ENCODE results near the gene NFIX. TPM values are rescaled to one million over a fixed set of nuclear protein-coding genes. Genes with fewer than 3 reads are reported as not detected.

NFIX gene
- polyA plus RNA-seq, 1 donor (not counting 4 experiments of a cell fraction or from before 2014, with no cell fraction given), result 5.2 TPM

DNA sequence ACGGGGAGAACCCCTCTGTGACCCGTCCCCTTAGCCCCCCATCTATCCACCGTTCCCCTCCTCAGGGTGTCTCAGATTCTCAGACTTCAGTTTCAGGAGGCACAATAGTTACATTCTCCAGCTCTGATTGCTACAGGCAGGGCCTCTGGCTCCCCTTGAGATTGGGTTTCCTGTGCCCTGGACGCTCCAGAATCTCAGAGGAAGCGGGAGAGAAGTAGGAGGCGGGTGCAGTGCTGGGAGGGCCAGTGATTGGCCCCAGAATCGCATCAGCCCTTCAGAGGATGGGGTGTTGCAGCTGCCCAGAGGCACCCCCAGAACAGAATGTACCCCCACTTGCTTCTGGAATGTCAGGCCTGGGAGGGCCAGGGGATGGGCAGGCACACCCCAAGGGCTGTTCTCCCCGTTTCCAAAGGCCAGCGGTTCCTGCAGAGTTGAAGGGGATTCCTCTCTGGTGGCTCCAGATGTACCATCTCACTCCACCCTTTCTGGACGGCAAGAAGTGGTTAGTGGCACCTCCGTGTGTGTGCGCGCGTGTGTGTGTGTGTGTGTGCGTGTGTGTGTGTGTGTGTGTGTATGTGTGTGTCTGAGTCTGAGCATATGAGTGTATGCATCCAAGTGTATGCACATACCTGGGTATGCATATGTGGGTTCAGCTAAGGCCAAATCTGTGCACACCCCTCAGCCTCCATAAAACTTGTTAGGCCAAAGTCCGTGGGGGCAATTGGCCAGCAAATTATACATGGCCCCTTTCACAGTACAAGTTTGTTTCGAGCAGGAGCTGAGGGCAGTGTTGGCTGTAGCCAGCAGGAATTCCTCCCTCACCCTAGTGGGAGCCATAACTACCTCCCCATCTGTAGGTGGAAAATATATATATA is 71.9 kb downstream of the NFIX start:
- Histone ChIP-seq H3K36me3 (ENCODE audit: control insufficient read depth in 2 of 2, extremely low read depth in 1 of 2, insufficient read depth in 2 of 2, low read length in 2 of 2) (peaks cover 0 to 5% of the 10 kb centered on the region in 2 experiments), H4K20me1 (ENCODE audit: control insufficient read depth, extremely low read depth, insufficient read depth, low read length) (no peaks in the 10 kb centered on the region), H3K27ac (ENCODE audit: control insufficient read depth, insufficient read depth, low read length) (no peak overlapping the region), H3K9me1 (ENCODE audit: control insufficient read depth, extremely low read depth, insufficient read depth, low read length) (no peaks in the 10 kb centered on the region), H2AFZ (ENCODE audit: control insufficient read depth, low read length) (no peak overlapping the region), H3K27me3 (ENCODE audit: control insufficient read depth, extremely low read depth, insufficient read depth, low read length) (no peaks in the 10 kb centered on the region), H3K9ac (ENCODE audit: control insufficient read depth, extremely low read depth, insufficient read depth, low read length) (no peak overlapping the region), H3K4me1 (ENCODE audit: control insufficient read depth, extremely low read depth, insufficient read depth, low read length) (no peaks in the 10 kb centered on the region), H3K79me2 (ENCODE audit: control insufficient read depth, insufficient read depth, low read length) (peaks cover 29% of the 10 kb centered on the region), H3K9me3 (ENCODE audit: control insufficient read depth, low read depth, low read length) (no peaks in the 10 kb centered on the region), H3K4me2 (ENCODE audit: control insufficient read depth, extremely low read depth, insufficient read depth, low read depth, low read length) (no peak overlapping the region), H3K4me3 (ENCODE audit: control insufficient read depth in 2 of 3, extremely low read depth in 1 of 3, insufficient read depth in 2 of 3, low read depth in 1 of 3, low read length in 3 of 3) (no peak overlapping the region)
- TF ChIP-seq, protein P1, sequence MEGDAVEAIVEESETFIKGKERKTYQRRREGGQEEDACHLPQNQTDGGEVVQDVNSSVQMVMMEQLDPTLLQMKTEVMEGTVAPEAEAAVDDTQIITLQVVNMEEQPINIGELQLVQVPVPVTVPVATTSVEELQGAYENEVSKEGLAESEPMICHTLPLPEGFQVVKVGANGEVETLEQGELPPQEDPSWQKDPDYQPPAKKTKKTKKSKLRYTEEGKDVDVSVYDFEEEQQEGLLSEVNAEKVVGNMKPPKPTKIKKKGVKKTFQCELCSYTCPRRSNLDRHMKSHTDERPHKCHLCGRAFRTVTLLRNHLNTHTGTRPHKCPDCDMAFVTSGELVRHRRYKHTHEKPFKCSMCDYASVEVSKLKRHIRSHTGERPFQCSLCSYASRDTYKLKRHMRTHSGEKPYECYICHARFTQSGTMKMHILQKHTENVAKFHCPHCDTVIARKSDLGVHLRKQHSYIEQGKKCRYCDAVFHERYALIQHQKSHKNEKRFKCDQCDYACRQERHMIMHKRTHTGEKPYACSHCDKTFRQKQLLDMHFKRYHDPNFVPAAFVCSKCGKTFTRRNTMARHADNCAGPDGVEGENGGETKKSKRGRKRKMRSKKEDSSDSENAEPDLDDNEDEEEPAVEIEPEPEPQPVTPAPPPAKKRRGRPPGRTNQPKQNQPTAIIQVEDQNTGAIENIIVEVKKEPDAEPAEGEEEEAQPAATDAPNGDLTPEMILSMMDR (optimal IDR thresholded peaks at IDR 0.05 in 1 of 3, IDR thresholded peaks at IDR 0.05 in 1 of 3, conservative IDR thresholded peaks at IDR 0.05 in 1 of 3; ENCODE audit: extremely low read depth in 1 of 3, insufficient read depth in 2 of 3, low read length in 3 of 3), result no peak
- TF ChIP-seq EZH2 (IDR thresholded peaks at IDR 0.05; ENCODE audit: low read length), result no peak
- DNase-seq (ENCODE audit: low read depth, low spot score), result no peak
- dilution Hi-C loops (cut with MboI; ENCODE audit: extremely low pct_ligation_motif_present, low sequenced_read_pairs), result no loop called here
- no peak for FAIRE-seq

DNA sequence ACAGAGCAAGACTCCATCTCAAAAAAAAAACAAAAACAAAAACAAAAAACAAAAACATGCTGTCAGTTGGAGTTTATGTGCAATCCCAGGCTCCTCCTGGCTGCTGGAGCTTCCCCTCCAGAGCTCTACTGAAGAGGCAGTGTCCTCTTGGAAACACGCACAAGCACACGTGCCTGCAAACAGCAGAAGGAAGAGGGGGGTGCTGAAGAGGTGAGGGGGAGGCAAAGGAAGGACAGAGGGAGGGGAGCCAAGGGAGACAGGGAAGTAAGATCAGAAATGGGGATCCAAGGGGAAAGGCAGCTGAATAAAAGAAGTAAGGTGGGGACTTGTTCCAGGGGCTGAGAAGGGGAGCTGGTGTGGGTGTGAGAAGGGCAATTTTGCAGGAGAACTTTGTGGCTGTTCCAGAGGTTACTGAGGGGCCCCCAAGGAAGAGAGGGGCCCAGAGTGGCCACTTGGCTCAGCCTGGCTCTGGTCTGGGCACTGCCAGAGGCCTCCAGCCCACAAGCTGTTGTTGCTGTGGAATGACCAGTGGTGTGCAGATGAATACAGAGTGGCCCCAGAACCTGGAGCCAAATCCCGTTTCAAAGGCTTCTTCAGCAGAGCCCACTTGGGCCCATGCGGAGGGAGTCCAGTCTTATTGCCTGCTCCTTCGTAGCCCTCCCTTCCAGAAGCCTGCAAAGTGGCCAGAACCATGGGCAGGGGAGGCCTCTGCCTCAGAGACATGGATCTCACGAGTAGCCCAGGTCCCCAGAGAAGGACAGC is 73.0 kb downstream of the NFIX start:
- H3K9me1 ChIP-seq (ENCODE audit: control insufficient read depth, extremely low read depth, insufficient read depth, low read length), result no peaks in the 10 kb centered on the region
- dilution Hi-C loops (cut with MboI; ENCODE audit: extremely low pct_ligation_motif_present, low sequenced_read_pairs), result no loop called here
- H3K4me3 ChIP-seq (ENCODE audit: control insufficient read depth in 2 of 3, extremely low read depth in 1 of 3, insufficient read depth in 2 of 3, low read depth in 1 of 3, low read length in 3 of 3), result no peak overlapping the region
- no peak for DNase-seq (ENCODE audit: low read depth, low spot score)
- no peak overlapping the region for H3K9ac ChIP-seq (ENCODE audit: control insufficient read depth, extremely low read depth, insufficient read depth, low read length)
- peaks cover 18% of the 10 kb centered on the region for H3K79me2 ChIP-seq (ENCODE audit: control insufficient read depth, insufficient read depth, low read length)
- no peak overlapping the region for H3K27ac ChIP-seq (ENCODE audit: control insufficient read depth, insufficient read depth, low read length)
- H3K4me2 ChIP-seq (ENCODE audit: control insufficient read depth, extremely low read depth, insufficient read depth, low read depth, low read length), result no peak overlapping the region
- no peak overlapping the region for H2AFZ ChIP-seq (ENCODE audit: control insufficient read depth, low read length)
- no peaks in the 10 kb centered on the region for H3K27me3 ChIP-seq (ENCODE audit: control insufficient read depth, extremely low read depth, insufficient read depth, low read length)
- no peaks in the 10 kb centered on the region for H3K9me3 ChIP-seq (ENCODE audit: control insufficient read depth, low read depth, low read length)
- no peak for FAIRE-seq
- TF ChIP-seq, protein P1 (optimal IDR thresholded peaks at IDR 0.05 in 1 of 3, IDR thresholded peaks at IDR 0.05 in 1 of 3, conservative IDR thresholded peaks at IDR 0.05 in 1 of 3; ENCODE audit: extremely low read depth in 1 of 3, insufficient read depth in 2 of 3, low read length in 3 of 3), result no peak
- no peak for TF ChIP-seq EZH2 (IDR thresholded peaks at IDR 0.05; ENCODE audit: low read length)
- no peaks in the 10 kb centered on the region for H4K20me1 ChIP-seq (ENCODE audit: control insufficient read depth, extremely low read depth, insufficient read depth, low read length)
- no peaks in the 10 kb centered on the region for H3K4me1 ChIP-seq (ENCODE audit: control insufficient read depth, extremely low read depth, insufficient read depth, low read length)
- H3K36me3 ChIP-seq (ENCODE audit: control insufficient read depth in 2 of 2, extremely low read depth in 1 of 2, insufficient read depth in 2 of 2, low read length in 2 of 2), result peaks cover under 1 to 9% of the 10 kb centered on the region in 2 experiments
